Sigmoid colon (tissue), 4 donors: Measurements from ENCODE around the gene KLHL29.

ENCODE experiments used
- EP300 ChIP-seq, 4 donors: sonication (generic); formaldehyde crosslinking; IDR thresholded peaks; one replicate each; pipeline ENCODE4 v1.6.1; 2017; ENCODE audit warnings: antibody characterized with exemption in 4 of 4
- POLR2A ChIP-seq, 2 donors: fragments of 450-650 bp; IDR thresholded peaks; one replicate each; pipeline ENCODE4 v1.6.1; 2016; ENCODE audit warnings: antibody characterized with exemption in 2 of 2, mild to moderate bottlenecking in 2 of 2, moderate library complexity in 2 of 2
- POLR2AphosphoS5 ChIP-seq, 4 donors: sonication (generic); formaldehyde crosslinking; IDR thresholded peaks; one replicate each; pipeline ENCODE4 v1.6.1; 2017; ENCODE audit warnings: antibody characterized with exemption in 4 of 4
- TF ChIP-seq, protein P1 (sequence below), 4 experiments: fragments of 450-650 bp in 3 of 4; fragments of 200-600 bp in 1 of 4; IDR thresholded peaks; one replicate each; pipeline ENCODE4 v1.5.1; 2016 to 2019; ENCODE audit warnings: antibody characterized with exemption in 4 of 4, mild to moderate bottlenecking in 3 of 4, moderate library complexity in 2 of 4

DNA sequence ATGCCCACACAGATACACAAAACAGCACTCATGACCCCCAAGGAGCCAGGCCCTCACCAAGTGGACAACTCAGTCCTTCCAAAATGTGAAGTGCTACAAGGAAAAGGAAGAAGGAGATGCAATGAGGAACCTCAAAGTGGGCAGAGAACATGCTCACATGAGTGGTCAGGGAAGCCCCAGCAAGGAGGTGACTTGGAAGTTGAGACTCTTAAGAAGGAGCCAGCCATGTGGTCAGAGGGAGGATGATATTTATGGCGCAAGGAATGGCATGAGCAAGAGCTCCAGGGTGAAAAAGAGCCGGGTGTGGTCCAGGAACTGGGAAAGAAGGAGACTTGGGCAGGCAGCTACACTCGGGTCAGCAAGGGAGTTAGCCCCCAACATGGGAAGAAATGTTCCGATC, 30.0 kb upstream of the KLHL29 start:
- TF ChIP-seq, protein P1, sequence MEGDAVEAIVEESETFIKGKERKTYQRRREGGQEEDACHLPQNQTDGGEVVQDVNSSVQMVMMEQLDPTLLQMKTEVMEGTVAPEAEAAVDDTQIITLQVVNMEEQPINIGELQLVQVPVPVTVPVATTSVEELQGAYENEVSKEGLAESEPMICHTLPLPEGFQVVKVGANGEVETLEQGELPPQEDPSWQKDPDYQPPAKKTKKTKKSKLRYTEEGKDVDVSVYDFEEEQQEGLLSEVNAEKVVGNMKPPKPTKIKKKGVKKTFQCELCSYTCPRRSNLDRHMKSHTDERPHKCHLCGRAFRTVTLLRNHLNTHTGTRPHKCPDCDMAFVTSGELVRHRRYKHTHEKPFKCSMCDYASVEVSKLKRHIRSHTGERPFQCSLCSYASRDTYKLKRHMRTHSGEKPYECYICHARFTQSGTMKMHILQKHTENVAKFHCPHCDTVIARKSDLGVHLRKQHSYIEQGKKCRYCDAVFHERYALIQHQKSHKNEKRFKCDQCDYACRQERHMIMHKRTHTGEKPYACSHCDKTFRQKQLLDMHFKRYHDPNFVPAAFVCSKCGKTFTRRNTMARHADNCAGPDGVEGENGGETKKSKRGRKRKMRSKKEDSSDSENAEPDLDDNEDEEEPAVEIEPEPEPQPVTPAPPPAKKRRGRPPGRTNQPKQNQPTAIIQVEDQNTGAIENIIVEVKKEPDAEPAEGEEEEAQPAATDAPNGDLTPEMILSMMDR (IDR thresholded peaks at IDR 0.05): no peak
- TF ChIP-seq POLR2AphosphoS5 (IDR thresholded peaks at IDR 0.05): no peak
- TF ChIP-seq POLR2A (IDR thresholded peaks at IDR 0.05): no peak
- no peak for TF ChIP-seq EP300 (IDR thresholded peaks at IDR 0.05)
